Muscle of leg (tissue), 16 donors: ENCODE results near the gene ASCL4. TPM values are rescaled to one million over a fixed set of nuclear protein-coding genes. Genes with fewer than 3 reads are reported as not detected.
A peak's percentile ranks its signal among the peaks of the same experiment; 100 is the strongest.
"Not testable (repeated sequence)": the region's sequence is repeated elsewhere in the genome, so short reads cannot be mapped to it uniquely, and the experiment has no call there.

ENCODE experiments used
- DNase-seq: peaks from one replicate; pipeline ENCODE4 v3.0.0; 2013
- H3K27ac ChIP-seq: one replicate; pipeline ENCODE4 v1.5.1; 2013; ENCODE audit warnings: mild to moderate bottlenecking, low read length, control low read depth
- H3K27me3 ChIP-seq: one replicate; pipeline ENCODE4 v1.6.1; 2013; ENCODE audit warnings: low read length; ENCODE audit not compliant: control insufficient read depth, insufficient read depth
- H3K36me3 ChIP-seq: one replicate; pipeline ENCODE4 v1.6.1; 2013; ENCODE audit warnings: low read length; ENCODE audit not compliant: control insufficient read depth, insufficient read depth
- H3K4me1 ChIP-seq: one replicate; pipeline ENCODE4 v1.6.1; 2013; ENCODE audit warnings: low read length; ENCODE audit not compliant: control insufficient read depth, insufficient read depth
- H3K4me3 ChIP-seq: one replicate; pipeline ENCODE4 v1.5.1; 2013; ENCODE audit warnings: low read length, control low read depth
- H3K9me3 ChIP-seq: replicated peaks from 2 replicates; pipeline ENCODE4 v1.6.1; 2013; ENCODE audit warnings: low read depth, low read length; ENCODE audit not compliant: control insufficient read depth
- WGBS: methylation state at CpG from one replicate; pipeline ENCODE4 v1.1.5; 2013; ENCODE audit warnings: missing lambda C conversion rate; ENCODE audit not compliant: insufficient coverage; 5-methylcytosine and 5-hydroxymethylcytosine counted together
- long read RNA-seq, 11 donors: transcript quantifications; one replicate each; lab custom pipeline, GENCODE V29; 2026
- polyA plus RNA-seq, 8 donors: library from polyadenylated mRNA; unstranded; fragments of 120-200 nt; gene quantifications; one replicate each; pipeline versions ENCODE4 v1.2.1 to v1.2.3, GENCODE V29; 2013; ENCODE audit warnings: inconsistent platforms in 1 of 8, low replicate concordance in 1 of 8; ENCODE audit not compliant: insufficient read length in 8 of 8, insufficient read depth in 1 of 8
- total RNA-seq: library from RNA; stranded (reverse); fragments of 120-200 nt; gene quantifications from one replicate; pipeline ENCODE4 v1.2.4, GENCODE V29; 2013

ASCL4 gene
- 0.04 TPM for total RNA-seq
- polyA plus RNA-seq = under 1 TPM in 1 of 8 donors, not detected in 7; 0.62 TPM
- long read RNA-seq, donor 1 = 0 reads
- long read RNA-seq, donor 2 = 0 reads
- long read RNA-seq, donor 3 = 0 reads
- long read RNA-seq, donor 4 = 0 reads
- long read RNA-seq, donor 5 = 0 reads
- long read RNA-seq, donor 6 = 0 reads
- long read RNA-seq, donor 7 = 0 reads
- long read RNA-seq, donor 8 = 0 reads
- long read RNA-seq, donor 9 = 0 reads
- long read RNA-seq, donor 10 = 0 reads
- long read RNA-seq, donor 11 = 0 reads

GRCh38 chr12:107774349-107775029, at the start of gene ASCL4:
Gene ASCL4 (plus strand): TSS chr12:107774704. CDS start chr12:107775219, 515 bp downstream.
- H3K36me3 ChIP-seq = no peaks in the 10 kb centered on the region
- H3K27ac ChIP-seq = no peak within 1 kb of the TSS
- no peaks in the 10 kb centered on the region for H3K9me3 ChIP-seq
- DNase-seq = no peak
- no peaks in the 10 kb centered on the region for H3K4me1 ChIP-seq
- no peak within 1 kb of the TSS for H3K4me3 ChIP-seq
- WGBS = 50% methylated on average over 2 of the region's 13 CpGs
- H3K27me3 ChIP-seq = peaks cover 37% of the 10 kb centered on the region

DNA sequence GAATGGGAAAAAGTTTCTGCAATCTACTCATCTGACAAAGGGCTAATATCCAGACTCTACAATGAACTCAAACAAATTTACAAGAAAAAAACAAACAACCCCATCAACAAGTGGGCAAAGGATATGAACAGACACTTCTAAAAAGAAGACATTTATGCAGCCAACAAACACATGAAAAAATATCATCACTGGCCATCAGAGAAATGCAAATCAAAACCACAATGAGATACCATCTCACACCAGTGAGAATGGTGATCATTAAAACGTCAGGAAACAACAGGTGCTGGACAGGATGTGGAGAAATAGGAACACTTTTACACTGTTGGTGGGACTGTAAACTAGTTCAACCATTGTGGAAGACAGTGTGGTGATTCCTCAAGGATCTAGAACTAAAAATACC, 47.2 kb upstream of the ASCL4 start:
- not testable (repeated sequence) for H3K27ac ChIP-seq, DNase-seq, H3K36me3 ChIP-seq, H3K4me3 ChIP-seq, H3K9me3 ChIP-seq, H3K27me3 ChIP-seq, H3K4me1 ChIP-seq
- no CpG with 5 or more reads among the region's 1 CpG for WGBS

- H3K4me1 ChIP-seq, H3K27me3 ChIP-seq, H3K4me3 ChIP-seq, H3K9me3 ChIP-seq, DNase-seq, H3K27ac ChIP-seq, H3K36me3 ChIP-seq: not testable (repeated sequence)
- WGBS = no CpG with 5 or more reads among the region's 1 CpG
These were observed 46.8 kb upstream of the ASCL4 start for GRCh38 chr12:107727742-107728141.

DNA sequence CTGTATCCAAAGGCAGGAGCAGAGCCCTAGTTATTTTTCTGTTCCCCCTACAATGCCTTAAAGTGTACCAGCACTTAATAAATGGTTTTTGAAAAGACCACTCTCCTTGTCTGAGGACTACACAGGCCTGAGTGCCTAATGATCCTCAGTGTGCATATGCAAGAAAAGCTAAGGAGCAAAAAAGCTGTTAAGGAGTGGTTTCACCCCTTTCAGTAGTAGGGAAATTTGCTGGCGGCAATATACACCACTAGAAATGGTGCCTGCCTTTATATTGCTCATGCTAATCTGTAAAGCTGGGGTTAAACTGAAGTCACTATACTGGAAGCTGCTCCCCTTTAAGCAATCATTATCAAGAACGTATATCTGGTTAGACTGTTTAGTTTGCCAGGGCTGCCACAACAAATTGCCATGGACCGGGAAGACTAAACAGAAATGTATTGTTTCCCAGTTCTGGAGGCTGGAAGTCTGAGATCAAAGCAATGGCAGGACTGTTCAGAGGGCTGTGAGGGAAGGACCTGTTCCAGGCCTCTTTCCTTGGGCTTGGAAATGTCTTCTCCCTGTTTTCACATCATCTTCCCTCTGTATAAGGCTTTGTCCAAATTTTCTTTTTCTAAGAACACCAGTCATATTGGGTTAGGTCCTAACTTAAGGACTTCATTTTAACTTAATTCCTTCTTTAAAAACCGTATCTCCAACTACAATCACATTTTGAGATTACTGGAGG, 43.7 kb upstream of the ASCL4 start:
- Histone ChIP-seq H3K4me3 (no peak overlapping the region), H3K27me3 (no peaks in the 10 kb centered on the region), H3K4me1 (no peaks in the 10 kb centered on the region), H3K9me3 (no peaks in the 10 kb centered on the region), H3K36me3 (peaks cover 27% of the 10 kb centered on the region), H3K27ac (no peak overlapping the region)
- DNase-seq = no peak
- WGBS = 80% methylated on average over 1 of the region's 4 CpGs

DNA sequence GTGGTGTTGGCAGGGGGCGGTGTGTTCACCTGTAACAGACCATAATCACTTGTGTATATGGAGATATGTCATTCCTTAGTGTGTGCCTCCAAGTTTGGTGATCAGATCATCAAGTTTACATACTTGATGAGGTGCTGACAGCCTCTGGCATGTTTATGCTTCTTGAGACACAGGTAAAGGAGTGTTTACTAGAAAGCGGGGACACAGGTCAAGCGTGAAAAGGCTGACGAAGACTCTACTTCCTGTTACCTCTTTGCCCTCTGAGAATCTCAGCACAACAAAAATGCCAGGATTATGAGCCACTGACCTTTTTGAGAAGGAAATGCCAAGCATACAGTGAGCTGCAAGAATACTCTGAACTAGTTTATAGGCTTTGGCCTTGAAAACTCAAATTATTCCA, 43.1 kb upstream of the ASCL4 start:
- H3K4me3 ChIP-seq = no peak overlapping the region
- no peaks in the 10 kb centered on the region for H3K4me1 ChIP-seq
- no peak for DNase-seq
- peaks cover 33% of the 10 kb centered on the region for H3K36me3 ChIP-seq
- no CpG with 5 or more reads among the region's 4 CpGs for WGBS
- H3K27me3 ChIP-seq = no peaks in the 10 kb centered on the region
- no peak overlapping the region for H3K27ac ChIP-seq
- H3K9me3 ChIP-seq = no peaks in the 10 kb centered on the region

DNA sequence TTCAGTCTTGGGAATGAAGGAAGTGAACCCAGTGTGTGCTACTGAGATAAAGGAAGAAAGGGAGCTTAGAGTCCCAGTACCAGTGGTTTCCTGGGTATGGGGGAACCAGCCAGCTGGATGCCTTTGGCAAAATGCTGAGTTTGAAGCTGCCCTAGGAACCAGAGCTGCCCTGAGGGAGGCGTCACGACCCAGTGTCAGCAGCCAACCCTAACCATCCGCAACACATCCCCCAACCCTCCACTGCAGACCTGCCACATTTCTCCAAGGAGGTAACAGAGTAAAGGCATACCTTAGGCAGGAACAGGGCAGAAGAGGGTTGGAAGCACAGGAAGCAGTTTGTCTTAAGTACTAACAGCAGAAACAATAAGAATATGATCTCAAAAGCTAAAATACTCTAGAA, 42.1 kb upstream of the ASCL4 start:
- no CpG with 5 or more reads among the region's 3 CpGs for WGBS
- Histone ChIP-seq H3K27me3 (no peaks in the 10 kb centered on the region), H3K27ac (no peak overlapping the region), H3K4me1 (no peaks in the 10 kb centered on the region), H3K9me3 (no peaks in the 10 kb centered on the region), H3K4me3 (no peak overlapping the region), H3K36me3 (peaks cover 42% of the 10 kb centered on the region)
- DNase-seq = no peak

DNA sequence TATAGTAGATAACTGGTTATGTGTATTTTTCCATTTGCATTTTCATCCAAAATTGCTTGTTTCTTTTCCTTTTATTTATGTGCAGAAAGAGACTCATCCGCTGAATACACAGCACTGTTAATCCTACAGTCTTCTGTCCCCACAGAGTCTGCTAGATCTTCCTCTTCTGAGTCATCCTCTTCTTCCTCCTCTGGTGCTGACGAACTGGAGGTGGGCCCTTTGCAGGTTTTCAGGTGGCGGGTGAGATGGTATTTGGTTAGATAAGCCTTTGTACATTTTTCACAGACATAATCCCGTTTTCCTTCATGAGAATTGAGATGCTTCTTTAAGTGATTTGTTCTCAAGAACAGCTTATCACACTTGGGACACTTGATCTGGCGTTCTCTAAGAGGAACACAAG, 40.4 kb upstream of the ASCL4 start:
- H3K4me1 ChIP-seq = no peaks in the 10 kb centered on the region
- DNase-seq = no peak
- peaks cover 59% of the 10 kb centered on the region for H3K36me3 ChIP-seq
- H3K9me3 ChIP-seq = no peaks in the 10 kb centered on the region
- no peak overlapping the region for H3K4me3 ChIP-seq
- H3K27me3 ChIP-seq = no peaks in the 10 kb centered on the region
- no peak overlapping the region for H3K27ac ChIP-seq
- 100% methylated on average over 1 of the region's 5 CpGs for WGBS

GRCh38 chr12:107735763-107736162, 38.7 kb upstream of the ASCL4 start:
- no CpG with 5 or more reads among the region's 2 CpGs for WGBS
- H3K27ac ChIP-seq = no peak overlapping the region
- no peaks in the 10 kb centered on the region for H3K9me3 ChIP-seq
- no peaks in the 10 kb centered on the region for H3K27me3 ChIP-seq
- H3K4me1 ChIP-seq = no peaks in the 10 kb centered on the region
- H3K4me3 ChIP-seq = no peak overlapping the region
- no peak for DNase-seq
- peaks cover 73% of the 10 kb centered on the region for H3K36me3 ChIP-seq

DNA sequence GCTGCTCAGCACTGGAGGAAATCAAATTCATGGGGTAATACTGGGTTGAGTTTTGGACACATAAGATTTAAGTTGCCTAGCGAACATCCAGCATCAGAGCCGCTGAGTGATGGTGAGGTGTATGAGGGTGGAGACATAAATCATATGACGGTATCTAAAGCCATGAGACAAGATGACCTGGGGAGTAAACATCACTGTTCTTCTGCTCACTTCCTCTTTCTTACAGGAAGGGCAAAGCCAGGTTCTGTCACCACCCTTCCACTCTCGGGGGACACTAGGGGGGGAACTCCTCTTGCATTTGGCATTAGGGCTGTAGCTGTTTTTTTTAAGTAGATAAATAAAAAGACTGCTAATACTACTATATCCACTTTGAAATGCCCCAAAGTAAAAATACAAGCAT, 37.6 kb upstream of the ASCL4 start:
- Histone ChIP-seq H3K4me3 (no peak overlapping the region), H3K36me3 (peaks cover 82% of the 10 kb centered on the region), H3K9me3 (no peaks in the 10 kb centered on the region), H3K27me3 (no peaks in the 10 kb centered on the region), H3K27ac (no peak overlapping the region), H3K4me1 (no peaks in the 10 kb centered on the region)
- WGBS = no CpG with 5 or more reads among the region's 4 CpGs
- DNase-seq = no peak

- WGBS = no CpG with 5 or more reads among the region's 6 CpGs
- H3K27me3 ChIP-seq = no peaks in the 10 kb centered on the region
- no peak overlapping the region for H3K27ac ChIP-seq
- H3K4me1 ChIP-seq = no peaks in the 10 kb centered on the region
- peaks cover 49% of the 10 kb centered on the region for H3K36me3 ChIP-seq
- DNase-seq = peak; percentile 6
- H3K4me3 ChIP-seq = no peak overlapping the region
- no peaks in the 10 kb centered on the region for H3K9me3 ChIP-seq
These were observed 26.0 kb upstream of the ASCL4 start for GRCh38 chr12:107748472-107748871.
